ENCODE data around the gene NBEAL1.

The NBEAL1 gene

GRCh38 chr2:203261326-203262159, 246.9 kb downstream of the NBEAL1 start:
- no peak overlapping the region for H3K27ac ChIP-seq (ENCODE audit: low read length)
- no peak overlapping the region for H2AFZ ChIP-seq (ENCODE audit: low read depth, low read length)
- no peak overlapping the region for H3K4me2 ChIP-seq (ENCODE audit: insufficient read depth, low read length)
- DNase-seq (no peak), ATAC-seq (ENCODE audit: insufficient read depth, low read depth) (no peak)
- TF ChIP-seq CTCF (IDR thresholded peaks at IDR 0.05; ENCODE audit: borderline replicate concordance, extremely low read depth, low read length, poor library complexity, severe bottlenecking) (peak; percentile 16), EZH2 (IDR thresholded peaks at IDR 0.05; ENCODE audit: borderline replicate concordance, low read depth, low read length, severe bottlenecking) (no peak)
- no peaks in the 10 kb centered on the region for H3K9me3 ChIP-seq (ENCODE audit: insufficient read depth, low read length, severe bottlenecking)
- peaks cover 64% of the 10 kb centered on the region for H3K36me3 ChIP-seq (ENCODE audit: insufficient read depth, low read length)
- H4K20me1 ChIP-seq (ENCODE audit: insufficient read depth, low read length), result peaks cover 5% of the 10 kb centered on the region; the same call in 1 of the 2 replicates
- no peaks in the 10 kb centered on the region for H3K4me1 ChIP-seq (ENCODE audit: insufficient read depth, low read length)
- no peak overlapping the region for H3K4me3 ChIP-seq (ENCODE audit: low read depth in 1 of 2, low read length in 2 of 2)
- H3K79me2 ChIP-seq (ENCODE audit: insufficient read depth, low read length), result peaks cover 17% of the 10 kb centered on the region
- no peak overlapping the region for H3K9ac ChIP-seq (ENCODE audit: low read depth, low read length)
- H3K27me3 ChIP-seq (ENCODE audit: insufficient read depth, low read length, poor library complexity), result no peaks in the 10 kb centered on the region
